ENCODE results near the gene PPP1R2C. TPM values are rescaled to one million over a fixed set of nuclear protein-coding genes. Genes with fewer than 3 reads are reported as not detected.

PPP1R2C gene
- total RNA-seq, 1 experiment from 2014 or later, result not detected

DNA sequence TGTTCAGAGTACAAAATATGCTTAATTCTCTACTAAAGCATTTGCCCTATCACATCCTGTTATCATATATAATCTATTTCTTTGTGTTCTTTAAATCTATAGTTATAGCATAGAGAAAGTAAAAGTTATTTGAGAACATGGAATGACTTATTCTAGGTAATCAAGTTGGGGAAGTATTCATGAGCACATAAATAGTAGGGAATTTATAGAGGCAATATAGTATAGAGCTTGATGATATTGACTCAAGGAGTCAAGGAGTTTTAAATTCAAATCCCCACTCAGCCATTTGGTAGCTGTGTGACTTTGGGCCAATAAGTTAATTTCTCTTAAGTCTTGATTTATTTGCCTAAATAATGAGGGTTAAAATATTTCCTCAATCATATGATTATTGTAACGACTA is 37.5 kb downstream of the PPP1R2C start:
- intact Hi-C loops (cut with micrococcal nuclease; ENCODE audit: unreplicated experiment), result no loop called here
- Histone ChIP-seq H3K36me3 (ENCODE audit: insufficient read depth, low read length, poor library complexity, severe bottlenecking) (no peaks in the 10 kb centered on the region), H3K4me3 (ENCODE audit: low read depth, low read length, poor library complexity, severe bottlenecking) (no peak overlapping the region), H3K27ac (ENCODE audit: low read depth, low read length, poor library complexity, severe bottlenecking) (no peak overlapping the region), H3K9me3 (ENCODE audit: low read depth, low read length, poor library complexity, severe bottlenecking) (no peaks in the 10 kb centered on the region), H3K27me3 (replicated peaks; ENCODE audit: insufficient read depth, low read depth, low read length, poor library complexity) (no peaks in the 10 kb centered on the region), H3K4me1 (ENCODE audit: insufficient read depth, low read length, poor library complexity, severe bottlenecking) (no peaks in the 10 kb centered on the region)
- no TSS peak for BruUV-seq (replicated peaks)
- no peak for DNase-seq (ENCODE audit: low spot score)
- CTCF ChIA-PET, result no interaction called here
- TF ChIP-seq EZH2 (IDR thresholded peaks at IDR 0.05; ENCODE audit: borderline replicate concordance, low read depth, low read length, poor library complexity, severe bottlenecking), result no peak
- TF ChIP-seq, protein P1, sequence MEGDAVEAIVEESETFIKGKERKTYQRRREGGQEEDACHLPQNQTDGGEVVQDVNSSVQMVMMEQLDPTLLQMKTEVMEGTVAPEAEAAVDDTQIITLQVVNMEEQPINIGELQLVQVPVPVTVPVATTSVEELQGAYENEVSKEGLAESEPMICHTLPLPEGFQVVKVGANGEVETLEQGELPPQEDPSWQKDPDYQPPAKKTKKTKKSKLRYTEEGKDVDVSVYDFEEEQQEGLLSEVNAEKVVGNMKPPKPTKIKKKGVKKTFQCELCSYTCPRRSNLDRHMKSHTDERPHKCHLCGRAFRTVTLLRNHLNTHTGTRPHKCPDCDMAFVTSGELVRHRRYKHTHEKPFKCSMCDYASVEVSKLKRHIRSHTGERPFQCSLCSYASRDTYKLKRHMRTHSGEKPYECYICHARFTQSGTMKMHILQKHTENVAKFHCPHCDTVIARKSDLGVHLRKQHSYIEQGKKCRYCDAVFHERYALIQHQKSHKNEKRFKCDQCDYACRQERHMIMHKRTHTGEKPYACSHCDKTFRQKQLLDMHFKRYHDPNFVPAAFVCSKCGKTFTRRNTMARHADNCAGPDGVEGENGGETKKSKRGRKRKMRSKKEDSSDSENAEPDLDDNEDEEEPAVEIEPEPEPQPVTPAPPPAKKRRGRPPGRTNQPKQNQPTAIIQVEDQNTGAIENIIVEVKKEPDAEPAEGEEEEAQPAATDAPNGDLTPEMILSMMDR (conservative IDR thresholded peaks at IDR 0.05; ENCODE audit: low read depth, low read length), result no peak
- POLR2A ChIA-PET (ENCODE audit: low non-redundant PET), result no interaction called here

DNA sequence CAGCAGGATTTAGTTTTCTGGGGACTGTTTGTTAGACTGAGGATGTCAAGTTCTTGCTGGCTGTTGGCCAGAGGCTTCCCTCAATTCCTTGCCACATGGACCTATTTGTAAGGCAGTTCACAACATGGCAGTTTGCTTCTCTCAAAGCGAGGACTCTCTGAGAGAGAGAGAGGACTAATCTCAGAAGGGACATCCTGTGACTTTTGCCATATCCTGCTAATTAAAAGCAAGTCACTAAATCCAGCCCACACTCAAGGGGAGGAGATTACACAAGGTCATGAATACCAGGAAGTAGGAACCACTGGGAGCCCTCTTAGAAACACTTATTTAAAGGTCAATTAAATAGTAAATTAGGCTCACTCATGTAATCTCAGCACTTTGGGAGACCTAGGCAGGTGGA is 38.2 kb downstream of the PPP1R2C start:
- H3K4me1 ChIP-seq (ENCODE audit: insufficient read depth, low read length, poor library complexity, severe bottlenecking), result no peaks in the 10 kb centered on the region
- no peak for DNase-seq (ENCODE audit: low spot score)
- CTCF ChIA-PET, result no interaction called here

DNA sequence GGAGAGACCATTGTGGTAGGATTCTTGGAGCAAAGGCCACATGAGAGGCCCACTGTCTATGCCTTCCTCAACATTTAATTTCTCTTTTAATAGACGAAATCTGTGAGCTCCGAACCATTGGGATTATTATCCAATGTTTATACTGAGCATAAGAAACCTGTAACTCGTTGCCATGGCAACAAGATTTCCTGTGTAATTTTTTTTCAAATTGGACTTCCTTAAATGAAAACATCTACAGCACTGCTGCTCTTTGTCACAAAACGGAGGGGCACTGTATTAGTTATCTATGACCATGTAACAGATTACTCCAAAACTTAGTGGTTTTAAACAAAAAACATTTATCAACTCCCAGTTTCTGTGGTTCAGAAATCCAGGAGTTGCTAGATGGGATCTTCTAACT is 38.7 kb downstream of the PPP1R2C start:
- H3K36me3 ChIP-seq (ENCODE audit: insufficient read depth, low read length, poor library complexity, severe bottlenecking), result no peaks in the 10 kb centered on the region
- no peak for DNase-seq (ENCODE audit: low spot score)
- TF ChIP-seq EZH2 (IDR thresholded peaks at IDR 0.05; ENCODE audit: borderline replicate concordance, low read depth, low read length, poor library complexity, severe bottlenecking), result no peak
- TF ChIP-seq, protein P1 (conservative IDR thresholded peaks at IDR 0.05; ENCODE audit: low read depth, low read length), result no peak
- BruUV-seq (replicated peaks), result no TSS peak
- no peak overlapping the region for H3K27ac ChIP-seq (ENCODE audit: low read depth, low read length, poor library complexity, severe bottlenecking)
- H3K4me3 ChIP-seq (ENCODE audit: low read depth, low read length, poor library complexity, severe bottlenecking), result no peak overlapping the region
- POLR2A ChIA-PET (ENCODE audit: low non-redundant PET), result no interaction called here
- no peaks in the 10 kb centered on the region for H3K4me1 ChIP-seq (ENCODE audit: insufficient read depth, low read length, poor library complexity, severe bottlenecking)
- CTCF ChIA-PET, result no interaction called here
- no peaks in the 10 kb centered on the region for H3K9me3 ChIP-seq (ENCODE audit: low read depth, low read length, poor library complexity, severe bottlenecking)
- intact Hi-C loops (cut with micrococcal nuclease; ENCODE audit: unreplicated experiment), result no loop called here
- H3K27me3 ChIP-seq (replicated peaks; ENCODE audit: insufficient read depth, low read depth, low read length, poor library complexity), result no peaks in the 10 kb centered on the region

More for the DNA sequence above, 38.2 kb downstream of the PPP1R2C start:
- H3K36me3 ChIP-seq (ENCODE audit: insufficient read depth, low read length, poor library complexity, severe bottlenecking), result no peaks in the 10 kb centered on the region
- BruUV-seq (replicated peaks), result no TSS peak
- POLR2A ChIA-PET (ENCODE audit: low non-redundant PET), result no interaction called here
- H3K27ac ChIP-seq (ENCODE audit: low read depth, low read length, poor library complexity, severe bottlenecking), result no peak overlapping the region
- TF ChIP-seq, protein P1 (conservative IDR thresholded peaks at IDR 0.05; ENCODE audit: low read depth, low read length), result no peak
- no peak for TF ChIP-seq EZH2 (IDR thresholded peaks at IDR 0.05; ENCODE audit: borderline replicate concordance, low read depth, low read length, poor library complexity, severe bottlenecking)
- H3K4me3 ChIP-seq (ENCODE audit: low read depth, low read length, poor library complexity, severe bottlenecking), result no peak overlapping the region
- no peaks in the 10 kb centered on the region for H3K27me3 ChIP-seq (replicated peaks; ENCODE audit: insufficient read depth, low read depth, low read length, poor library complexity)
- intact Hi-C loops (cut with micrococcal nuclease; ENCODE audit: unreplicated experiment), result no loop called here
- no peaks in the 10 kb centered on the region for H3K9me3 ChIP-seq (ENCODE audit: low read depth, low read length, poor library complexity, severe bottlenecking)

All from A673 (cell line).